ENCODE results near the gene DUSP16. TPM values are rescaled to one million over a fixed set of nuclear protein-coding genes. Genes with fewer than 3 reads are reported as not detected.

The DUSP16 gene
- total and polyA plus RNA-seq, 4 donors, result 17.7 to 23.2 (median 20.5) TPM

- WGBS (ENCODE audit: insufficient coverage), result 95% methylated on average over 14 of the region's 14 CpGs
- Histone ChIP-seq H3K36me3 (ENCODE audit: control insufficient read depth, insufficient read depth, low read length) (peaks cover 15% of the 10 kb centered on the region), H3K4me1 (ENCODE audit: control insufficient read depth, insufficient read depth, low read length) (no peaks in the 10 kb centered on the region), H3K27me3 (ENCODE audit: control insufficient read depth, insufficient read depth, low read length) (no peaks in the 10 kb centered on the region), H3K27ac (ENCODE audit: low read depth, low read length) (no peak overlapping the region), H3K9me3 (ENCODE audit: control insufficient read depth, insufficient read depth, low read length) (no peaks in the 10 kb centered on the region), H3K4me3 (ENCODE audit: low read depth, low read length) (no peak overlapping the region)
- no peak for DNase-seq (ENCODE audit: low read depth in 4 of 6, low spot score in 6 of 6)
Measured at GRCh38 chr12:12467688-12468261, 94.9 kb downstream of the DUSP16 start.

- Histone ChIP-seq H3K4me3 (ENCODE audit: low read depth, low read length) (no peak overlapping the region), H3K4me1 (ENCODE audit: control insufficient read depth, insufficient read depth, low read length) (no peaks in the 10 kb centered on the region), H3K9me3 (ENCODE audit: control insufficient read depth, insufficient read depth, low read length) (no peaks in the 10 kb centered on the region), H3K36me3 (ENCODE audit: control insufficient read depth, insufficient read depth, low read length) (peaks cover 10% of the 10 kb centered on the region), H3K27ac (ENCODE audit: low read depth, low read length) (no peak overlapping the region), H3K27me3 (ENCODE audit: control insufficient read depth, insufficient read depth, low read length) (no peaks in the 10 kb centered on the region)
- no peak for DNase-seq (ENCODE audit: low read depth in 4 of 6, low spot score in 6 of 6)
- 92% methylated on average over 5 of the region's 6 CpGs for WGBS (ENCODE audit: insufficient coverage)
Measured at GRCh38 chr12:12467264-12467663, 95.4 kb downstream of the DUSP16 start.

- Histone ChIP-seq H3K4me3 (ENCODE audit: low read depth, low read length) (no peak overlapping the region), H3K27ac (ENCODE audit: low read depth, low read length) (no peak overlapping the region), H3K4me1 (ENCODE audit: control insufficient read depth, insufficient read depth, low read length) (no peaks in the 10 kb centered on the region), H3K27me3 (ENCODE audit: control insufficient read depth, insufficient read depth, low read length) (no peaks in the 10 kb centered on the region), H3K36me3 (ENCODE audit: control insufficient read depth, insufficient read depth, low read length) (peaks cover 9% of the 10 kb centered on the region), H3K9me3 (ENCODE audit: control insufficient read depth, insufficient read depth, low read length) (no peaks in the 10 kb centered on the region)
- no peak for DNase-seq (ENCODE audit: low read depth in 4 of 6, low spot score in 6 of 6)
- 95% methylated on average over 7 of the region's 7 CpGs for WGBS (ENCODE audit: insufficient coverage)
Measured at GRCh38 chr12:12466157-12466556, 96.5 kb downstream of the DUSP16 start.

- Histone ChIP-seq H3K27me3 (ENCODE audit: control insufficient read depth, insufficient read depth, low read length) (no peaks in the 10 kb centered on the region), H3K27ac (ENCODE audit: low read depth, low read length) (no peak overlapping the region), H3K4me3 (ENCODE audit: low read depth, low read length) (no peak overlapping the region), H3K9me3 (ENCODE audit: control insufficient read depth, insufficient read depth, low read length) (no peaks in the 10 kb centered on the region), H3K4me1 (ENCODE audit: control insufficient read depth, insufficient read depth, low read length) (no peaks in the 10 kb centered on the region), H3K36me3 (ENCODE audit: control insufficient read depth, insufficient read depth, low read length) (peaks cover 9% of the 10 kb centered on the region)
- DNase-seq (ENCODE audit: low read depth in 4 of 6, low spot score in 6 of 6), result no peak
- WGBS (ENCODE audit: insufficient coverage), result 96% methylated on average over 20 of the region's 20 CpGs
Measured at GRCh38 chr12:12465522-12465921, 97.1 kb downstream of the DUSP16 start.

- no peaks in the 10 kb centered on the region for H3K4me1 ChIP-seq (ENCODE audit: control insufficient read depth, insufficient read depth, low read length)
- H3K36me3 ChIP-seq (ENCODE audit: control insufficient read depth, insufficient read depth, low read length), result peaks cover 5% of the 10 kb centered on the region
- no peak for DNase-seq (ENCODE audit: low read depth in 4 of 6, low spot score in 6 of 6)
- no peaks in the 10 kb centered on the region for H3K9me3 ChIP-seq (ENCODE audit: control insufficient read depth, insufficient read depth, low read length)
- 100% methylated on average over 3 of the region's 5 CpGs for WGBS (ENCODE audit: insufficient coverage)
- no peak overlapping the region for H3K4me3 ChIP-seq (ENCODE audit: low read depth, low read length)
- H3K27me3 ChIP-seq (ENCODE audit: control insufficient read depth, insufficient read depth, low read length), result no peaks in the 10 kb centered on the region
- H3K27ac ChIP-seq (ENCODE audit: low read depth, low read length), result no peak overlapping the region
Measured at GRCh38 chr12:12461923-12462315, 100.7 kb downstream of the DUSP16 start.

- no peak for DNase-seq (ENCODE audit: low read depth in 4 of 6, low spot score in 6 of 6)
- H3K9me3 ChIP-seq (ENCODE audit: control insufficient read depth, insufficient read depth, low read length), result no peaks in the 10 kb centered on the region
- no CpG with 5 or more reads among the region's 8 CpGs for WGBS (ENCODE audit: insufficient coverage)
- H3K27ac ChIP-seq (ENCODE audit: low read depth, low read length), result no peak overlapping the region
- no peaks in the 10 kb centered on the region for H3K27me3 ChIP-seq (ENCODE audit: control insufficient read depth, insufficient read depth, low read length)
- H3K4me1 ChIP-seq (ENCODE audit: control insufficient read depth, insufficient read depth, low read length), result no peaks in the 10 kb centered on the region
- peaks cover 5% of the 10 kb centered on the region for H3K36me3 ChIP-seq (ENCODE audit: control insufficient read depth, insufficient read depth, low read length)
- H3K4me3 ChIP-seq (ENCODE audit: low read depth, low read length), result no peak overlapping the region
Measured at GRCh38 chr12:12460935-12461922, 101.4 kb downstream of the DUSP16 start.

DNA sequence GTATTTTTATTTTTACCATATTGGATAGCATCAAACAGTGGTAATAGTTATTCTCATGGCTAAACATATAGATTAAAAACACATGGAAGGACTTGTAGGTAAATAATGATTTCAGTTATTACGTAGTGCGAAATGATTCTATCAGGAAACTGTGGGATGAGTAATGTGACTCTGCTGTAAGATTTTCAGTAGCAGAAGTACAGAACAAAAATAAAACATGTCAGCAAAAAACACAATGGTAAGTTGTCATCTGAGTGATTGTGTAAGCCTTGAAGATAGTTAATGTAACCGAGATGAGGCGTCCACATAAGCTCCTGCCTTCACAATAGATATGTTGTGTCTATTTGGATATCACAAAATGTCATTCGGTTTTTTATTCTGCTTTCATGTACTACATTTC, 106.0 kb downstream of the DUSP16 start:
- H3K27me3 ChIP-seq (ENCODE audit: control insufficient read depth, insufficient read depth, low read length), result no peaks in the 10 kb centered on the region
- no peaks in the 10 kb centered on the region for H3K9me3 ChIP-seq (ENCODE audit: control insufficient read depth, insufficient read depth, low read length)
- H3K4me1 ChIP-seq (ENCODE audit: control insufficient read depth, insufficient read depth, low read length), result no peaks in the 10 kb centered on the region
- no peak overlapping the region for H3K27ac ChIP-seq (ENCODE audit: low read depth, low read length)
- WGBS (ENCODE audit: insufficient coverage), result no CpG with 5 or more reads among the region's 5 CpGs
- H3K4me3 ChIP-seq (ENCODE audit: low read depth, low read length), result no peak overlapping the region
- peak in 1 of 6 donors; percentile 9 for DNase-seq (ENCODE audit: low read depth in 4 of 6, low spot score in 6 of 6)
- H3K36me3 ChIP-seq (ENCODE audit: control insufficient read depth, insufficient read depth, low read length), result no peaks in the 10 kb centered on the region

DNA sequence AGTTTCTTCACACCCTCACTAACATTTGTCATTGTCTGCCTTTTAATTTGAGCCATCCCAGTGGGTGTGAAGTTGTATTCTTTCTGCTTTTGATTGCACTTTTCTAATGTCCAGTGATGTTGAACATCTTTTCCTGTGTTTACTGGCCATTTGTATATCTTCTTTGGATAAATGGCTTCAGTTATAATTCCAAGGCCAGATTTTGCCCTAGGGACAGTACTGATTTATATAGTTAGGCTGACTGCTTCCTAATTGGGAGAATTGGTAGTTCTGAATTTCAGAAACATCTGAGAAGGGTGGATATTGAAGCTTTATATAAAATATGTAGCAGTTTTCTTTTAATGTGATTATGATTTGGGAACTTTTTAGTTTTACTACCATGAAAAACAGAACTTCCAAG, 108.3 kb downstream of the DUSP16 start:
- Histone ChIP-seq H3K27me3 (ENCODE audit: control insufficient read depth, insufficient read depth, low read length) (no peaks in the 10 kb centered on the region), H3K9me3 (ENCODE audit: control insufficient read depth, insufficient read depth, low read length) (no peaks in the 10 kb centered on the region), H3K4me1 (ENCODE audit: control insufficient read depth, insufficient read depth, low read length) (no peaks in the 10 kb centered on the region), H3K36me3 (ENCODE audit: control insufficient read depth, insufficient read depth, low read length) (no peaks in the 10 kb centered on the region), H3K27ac (ENCODE audit: low read depth, low read length) (no peak overlapping the region), H3K4me3 (ENCODE audit: low read depth, low read length) (no peak overlapping the region)
- no peak for DNase-seq (ENCODE audit: low read depth in 4 of 6, low spot score in 6 of 6)

- Histone ChIP-seq H3K36me3 (ENCODE audit: control insufficient read depth, insufficient read depth, low read length) (no peaks in the 10 kb centered on the region), H3K27ac (ENCODE audit: low read depth, low read length) (no peak overlapping the region), H3K9me3 (ENCODE audit: control insufficient read depth, insufficient read depth, low read length) (no peaks in the 10 kb centered on the region), H3K4me3 (ENCODE audit: low read depth, low read length) (no peak overlapping the region), H3K27me3 (ENCODE audit: control insufficient read depth, insufficient read depth, low read length) (no peaks in the 10 kb centered on the region), H3K4me1 (ENCODE audit: control insufficient read depth, insufficient read depth, low read length) (no peaks in the 10 kb centered on the region)
- WGBS (ENCODE audit: insufficient coverage), result no CpG with 5 or more reads among the region's 1 CpG
- no peak for DNase-seq (ENCODE audit: low read depth in 4 of 6, low spot score in 6 of 6)
Measured at GRCh38 chr12:12453635-12454034, 109.0 kb downstream of the DUSP16 start.
